HL-60/S4 treated with retinoic acid at 250 ng/mL for 4 days and 3 days (cell line): ENCODE data around the gene JAKMIP1.

Experiments
- in situ Hi-C: fragments of 300-500 bp; cut with MboI; formaldehyde crosslinking; loops from 2 replicates; pipeline ENCODE4 v1.7.0; 2022; ENCODE audit warnings: low sequenced_read_pairs

Gene JAKMIP1

GRCh38 chr4:6204871-6205566 is 4.7 kb upstream of the JAKMIP1 start:
- in situ Hi-C loops: no loop called here

- in situ Hi-C loops: no loop called here
Observed at GRCh38 chr4:6204098-6204497, 3.7 kb upstream of the JAKMIP1 start.

- in situ Hi-C loops: no loop called here
Observed at GRCh38 chr4:6201580-6202091, 1.3 kb upstream of the JAKMIP1 start.

- in situ Hi-C loops: no loop called here
Observed at GRCh38 chr4:6200922-6201362, 593 bp upstream of the JAKMIP1 start.

- in situ Hi-C loops: no loop called here
Observed at GRCh38 chr4:6199422-6199921, 877 bp downstream of the JAKMIP1 start.

- in situ Hi-C loops: no loop called here
Observed at GRCh38 chr4:6198768-6199421, 1.5 kb downstream of the JAKMIP1 start.

GRCh38 chr4:6198278-6198677 is 2.1 kb downstream of the JAKMIP1 start:
- in situ Hi-C loops: no loop called here

GRCh38 chr4:6197433-6198174 is 2.7 kb downstream of the JAKMIP1 start:
- in situ Hi-C loops: no loop called here

GRCh38 chr4:6196871-6197270 is 3.5 kb downstream of the JAKMIP1 start:
- in situ Hi-C loops: no loop called here

- in situ Hi-C loops: no loop called here
Observed at GRCh38 chr4:6196324-6196723, 4.0 kb downstream of the JAKMIP1 start.

- in situ Hi-C loops: no loop called here
Observed at GRCh38 chr4:6195602-6196319, 4.6 kb downstream of the JAKMIP1 start.

GRCh38 chr4:6194458-6195195 is 5.7 kb downstream of the JAKMIP1 start:
- in situ Hi-C loops: no loop called here

- in situ Hi-C loops: no loop called here
Observed at GRCh38 chr4:6193399-6193798, 7.0 kb downstream of the JAKMIP1 start.

GRCh38 chr4:6192245-6192644 is 8.1 kb downstream of the JAKMIP1 start:
- in situ Hi-C loops: no loop called here

- in situ Hi-C loops: no loop called here
Observed at GRCh38 chr4:6191448-6192130, 8.8 kb downstream of the JAKMIP1 start.

GRCh38 chr4:6190486-6190885 is 9.9 kb downstream of the JAKMIP1 start:
- in situ Hi-C loops: no loop called here

GRCh38 chr4:6189511-6189910 is 10.8 kb downstream of the JAKMIP1 start:
- in situ Hi-C loops: no loop called here

- in situ Hi-C loops: no loop called here
Observed at GRCh38 chr4:6188687-6189305, 11.6 kb downstream of the JAKMIP1 start.

- in situ Hi-C loops: no loop called here
Observed at GRCh38 chr4:6184169-6184568, 16.2 kb downstream of the JAKMIP1 start.
